ENCODE measurements around the gene HOXD4.

Gene HOXD4

DNA sequence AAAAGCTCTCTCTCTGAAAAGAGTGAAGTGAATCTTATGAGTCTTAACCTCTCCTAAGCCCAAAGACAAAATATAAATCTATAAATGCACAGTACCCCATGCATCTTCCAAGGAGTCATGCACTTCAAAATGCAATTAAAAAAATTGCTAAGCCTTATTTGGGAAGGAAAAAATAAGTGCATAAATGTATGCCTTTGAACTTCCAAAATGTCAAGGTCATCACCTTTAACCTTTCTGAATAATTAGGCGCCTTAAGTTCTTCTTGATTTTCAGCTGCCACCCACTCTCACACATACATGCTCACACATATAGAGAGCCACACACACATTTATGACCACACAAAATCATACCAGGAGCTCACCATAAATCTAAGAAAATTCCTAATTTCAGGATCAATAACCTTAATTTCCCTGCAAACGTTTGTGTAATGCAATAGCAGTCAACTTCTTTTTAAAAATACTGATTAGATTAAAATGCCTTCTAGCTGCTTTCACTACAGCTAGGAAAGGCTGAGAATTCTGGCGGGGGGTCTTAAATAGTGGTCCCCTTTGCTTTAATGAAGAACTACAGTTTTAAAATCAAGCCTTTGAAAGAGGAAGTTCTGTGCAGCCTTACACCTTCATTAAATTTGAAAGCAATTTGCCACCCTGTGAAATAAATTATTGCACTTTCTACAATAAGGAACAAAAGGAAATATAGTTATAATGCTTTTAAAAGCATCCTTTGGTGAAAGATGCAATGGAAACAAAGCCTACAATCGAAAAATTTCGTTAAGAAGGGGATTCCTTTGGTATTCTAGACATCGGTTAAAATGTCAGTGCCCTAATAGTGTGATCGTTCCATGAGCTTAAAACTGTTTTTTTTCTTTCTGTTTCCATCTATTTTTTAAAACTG, 40.7 kb upstream of the HOXD4 start:
- Mint-ChIP-seq H3K27ac (peak overlapping the region; percentile 65), H3K36me3 (ENCODE audit: low read depth) (no peaks in the 10 kb centered on the region), H3K27me3 (ENCODE audit: low read depth) (peaks cover 86% of the 10 kb centered on the region), H3K4me3 (no peak overlapping the region), H3K9me3 (peaks cover 3% of the 10 kb centered on the region), H3K4me1 (ENCODE audit: low read depth) (peaks cover 8% of the 10 kb centered on the region)

DNA sequence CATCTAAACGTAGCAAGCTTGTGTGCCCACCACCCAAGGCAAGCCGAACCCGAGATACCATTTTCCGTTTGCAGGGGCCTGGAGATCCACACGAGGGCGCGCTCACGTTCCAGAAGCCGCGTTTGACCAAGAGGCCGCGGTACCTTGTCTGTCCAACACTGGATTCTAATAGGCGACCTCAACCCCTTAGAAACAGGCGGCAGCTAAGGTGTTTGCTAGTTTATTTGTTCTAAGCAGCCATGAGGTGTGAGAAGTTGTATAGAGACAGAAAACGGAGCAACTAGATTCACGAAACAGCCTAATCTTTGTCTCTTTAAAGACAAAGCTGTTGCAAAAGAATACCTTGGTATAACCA, 40.1 kb upstream of the HOXD4 start:
- H3K27ac Mint-ChIP-seq = peak overlapping the region; percentile 65
- peaks cover 85% of the 10 kb centered on the region for H3K27me3 Mint-ChIP-seq (ENCODE audit: low read depth)
- no peaks in the 10 kb centered on the region for H3K36me3 Mint-ChIP-seq (ENCODE audit: low read depth)
- no peak overlapping the region for H3K4me3 Mint-ChIP-seq
- H3K4me1 Mint-ChIP-seq (ENCODE audit: low read depth) = peaks cover 5% of the 10 kb centered on the region
- peaks cover 3% of the 10 kb centered on the region for H3K9me3 Mint-ChIP-seq

DNA sequence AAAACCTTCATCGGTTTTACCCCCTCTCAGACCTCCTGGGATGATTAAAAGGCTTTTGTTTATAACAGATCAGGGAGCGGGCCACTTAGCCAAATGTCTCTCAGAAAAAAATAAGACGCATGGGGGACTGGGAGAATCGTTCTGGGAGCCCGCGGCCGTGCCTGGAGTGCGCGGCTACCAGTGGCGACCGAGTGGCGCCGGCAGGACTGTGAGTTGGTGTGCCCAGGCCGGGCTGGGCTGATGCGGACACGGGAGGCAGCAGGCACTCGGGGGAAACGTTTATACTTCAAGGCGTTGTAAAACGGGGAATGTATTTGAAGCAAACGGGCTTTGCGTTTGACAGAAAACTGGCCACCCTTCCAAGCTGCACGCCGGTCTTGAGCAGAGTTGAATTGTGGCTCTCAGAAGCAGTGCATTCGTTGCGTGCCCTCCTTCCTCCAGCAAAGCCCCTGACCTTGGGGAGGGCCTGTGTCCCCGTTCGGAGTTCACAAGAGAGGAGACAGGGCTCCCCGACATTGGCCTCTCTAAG, 39.4 kb upstream of the HOXD4 start:
- Mint-ChIP-seq H3K27me3 (ENCODE audit: low read depth) (peaks cover 88% of the 10 kb centered on the region), H3K4me3 (no peak overlapping the region), H3K27ac (peak overlapping the region; percentile 45), H3K36me3 (ENCODE audit: low read depth) (no peaks in the 10 kb centered on the region), H3K9me3 (peaks cover 3% of the 10 kb centered on the region), H3K4me1 (ENCODE audit: low read depth) (peaks cover 4% of the 10 kb centered on the region)

DNA sequence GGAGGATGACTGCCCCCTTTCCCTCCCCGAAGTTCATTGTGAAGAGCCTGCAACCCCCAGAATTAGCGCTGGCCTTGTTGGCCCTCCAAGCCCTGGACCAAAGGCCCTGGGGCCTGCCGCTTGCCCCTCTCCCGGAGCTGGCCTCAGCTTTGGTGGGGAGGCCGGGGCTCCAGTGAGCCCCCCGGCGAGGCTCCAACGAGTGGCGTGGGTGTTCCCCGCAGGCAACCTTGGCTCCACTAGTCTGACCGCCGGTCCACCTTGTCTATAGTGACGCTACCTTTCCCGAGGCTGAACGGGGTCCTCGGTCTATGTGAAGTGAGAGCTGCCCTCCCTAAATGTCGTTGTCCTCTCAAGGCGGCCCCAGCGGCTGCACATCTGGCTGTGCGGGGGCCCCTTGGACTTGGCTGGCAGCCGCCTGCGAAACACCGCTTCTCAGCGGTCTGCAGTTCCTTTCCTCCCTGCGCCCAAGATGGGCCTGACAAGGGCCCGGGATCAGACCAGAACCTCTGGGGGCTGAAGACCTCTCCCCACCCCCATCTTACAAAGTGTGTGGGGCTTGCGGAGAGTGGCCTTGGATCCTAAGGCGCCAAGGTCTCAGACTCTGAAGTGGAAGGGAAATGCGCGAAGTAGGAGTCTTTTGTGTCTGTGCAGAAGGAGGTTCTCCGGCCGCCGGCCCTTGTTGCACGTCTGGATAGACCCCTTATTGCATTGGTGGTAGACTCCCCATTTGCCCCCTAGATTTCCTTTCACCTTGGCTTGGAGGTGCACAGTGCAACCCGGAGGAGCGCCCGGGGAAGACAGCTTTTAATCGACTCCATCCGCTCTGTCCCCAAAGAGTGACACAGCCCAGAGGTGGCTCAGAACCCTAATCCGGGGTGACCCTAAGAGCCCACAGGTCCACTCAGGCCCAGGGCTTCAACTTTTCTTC, 38.7 kb upstream of the HOXD4 start:
- peaks cover 3% of the 10 kb centered on the region for H3K9me3 Mint-ChIP-seq
- no peak overlapping the region for H3K4me3 Mint-ChIP-seq
- peaks cover 91% of the 10 kb centered on the region for H3K27me3 Mint-ChIP-seq (ENCODE audit: low read depth)
- H3K4me1 Mint-ChIP-seq (ENCODE audit: low read depth) = peaks cover 4% of the 10 kb centered on the region
- H3K36me3 Mint-ChIP-seq (ENCODE audit: low read depth) = no peaks in the 10 kb centered on the region
- no peak overlapping the region for H3K27ac Mint-ChIP-seq

DNA sequence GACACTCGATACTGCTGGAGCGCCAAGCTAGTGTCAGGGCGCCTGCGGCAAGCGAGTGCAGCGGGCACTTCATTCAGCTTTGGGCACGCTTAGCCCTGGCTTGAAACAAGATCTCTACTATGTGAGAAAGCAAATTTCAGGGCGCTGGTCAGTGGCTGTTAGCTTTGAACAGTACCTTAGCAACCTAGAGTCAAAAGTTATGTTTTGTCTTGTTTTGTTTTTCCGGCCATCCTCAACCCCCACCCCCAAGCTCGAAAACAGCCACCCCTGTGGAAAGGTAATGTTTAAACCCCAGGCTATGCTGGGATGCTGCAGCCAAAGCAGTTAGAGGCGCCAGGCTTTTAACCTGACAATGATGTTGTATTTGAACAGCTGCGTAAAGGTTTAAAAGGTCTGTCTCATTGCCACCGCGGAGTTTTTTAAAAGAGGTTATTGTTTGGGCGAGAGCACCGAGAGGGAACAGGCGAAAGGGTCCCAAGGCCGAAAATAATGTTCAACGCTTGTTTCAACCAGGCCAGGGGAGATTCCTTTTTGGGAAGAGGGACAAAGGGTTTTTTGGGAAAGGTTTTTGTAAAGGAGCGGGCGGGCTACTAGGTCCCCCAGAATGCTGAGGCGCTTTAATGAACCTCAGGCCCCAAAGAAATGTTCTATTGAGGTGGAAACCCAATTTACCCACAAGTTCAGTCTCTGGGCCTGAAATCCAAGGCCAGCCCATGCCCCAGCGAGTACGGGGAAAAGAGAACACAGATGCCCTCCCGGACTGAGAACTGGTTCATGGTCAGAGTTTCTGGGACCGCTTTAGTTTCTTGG, 37.0 kb upstream of the HOXD4 start:
- Mint-ChIP-seq H3K27ac (no peak overlapping the region), H3K27me3 (ENCODE audit: low read depth) (peaks cover 95% of the 10 kb centered on the region), H3K36me3 (ENCODE audit: low read depth) (peaks cover 2% of the 10 kb centered on the region), H3K9me3 (peaks cover 6% of the 10 kb centered on the region), H3K4me1 (ENCODE audit: low read depth) (peaks cover 8% of the 10 kb centered on the region), H3K4me3 (no peak overlapping the region)

DNA sequence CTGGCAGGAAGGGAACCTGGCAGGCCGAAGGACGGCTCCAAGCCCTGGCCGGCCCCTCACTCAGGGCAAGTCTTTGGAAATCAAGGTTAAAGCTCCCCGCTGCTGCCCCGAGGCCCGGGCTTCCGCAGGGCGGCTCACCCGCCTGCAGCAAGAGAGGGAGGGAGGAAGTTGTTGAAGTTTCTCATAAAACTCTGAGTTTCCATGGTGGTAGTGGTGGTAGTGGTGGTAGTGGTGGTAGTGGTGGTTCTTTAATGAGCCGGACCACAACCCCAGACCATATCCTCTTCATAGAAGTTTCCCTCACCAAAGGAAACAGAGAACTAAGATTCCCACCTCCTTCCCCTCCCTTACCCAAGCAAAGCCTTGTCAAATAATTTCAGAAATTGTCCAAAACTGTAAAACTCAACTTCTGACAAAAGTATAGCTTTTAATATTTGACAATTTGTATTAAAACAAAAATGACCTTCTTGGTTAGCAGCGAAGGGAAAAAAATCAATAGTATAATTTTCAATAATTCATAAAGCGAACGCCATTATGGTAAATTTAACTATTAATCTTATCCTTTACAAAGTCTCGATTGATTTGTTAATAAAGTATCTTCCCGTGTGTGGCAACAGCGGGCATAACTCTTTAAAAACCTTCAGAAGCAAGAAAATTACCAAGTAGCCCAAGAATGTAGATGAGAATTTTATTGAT, 36.3 kb upstream of the HOXD4 start:
- no peak overlapping the region for H3K4me3 Mint-ChIP-seq
- peaks cover 3% of the 10 kb centered on the region for H3K9me3 Mint-ChIP-seq
- H3K27ac Mint-ChIP-seq = no peak overlapping the region
- peaks cover 95% of the 10 kb centered on the region for H3K27me3 Mint-ChIP-seq (ENCODE audit: low read depth)
- peaks cover 2% of the 10 kb centered on the region for H3K36me3 Mint-ChIP-seq (ENCODE audit: low read depth)
- H3K4me1 Mint-ChIP-seq (ENCODE audit: low read depth) = peaks cover 9% of the 10 kb centered on the region

DNA sequence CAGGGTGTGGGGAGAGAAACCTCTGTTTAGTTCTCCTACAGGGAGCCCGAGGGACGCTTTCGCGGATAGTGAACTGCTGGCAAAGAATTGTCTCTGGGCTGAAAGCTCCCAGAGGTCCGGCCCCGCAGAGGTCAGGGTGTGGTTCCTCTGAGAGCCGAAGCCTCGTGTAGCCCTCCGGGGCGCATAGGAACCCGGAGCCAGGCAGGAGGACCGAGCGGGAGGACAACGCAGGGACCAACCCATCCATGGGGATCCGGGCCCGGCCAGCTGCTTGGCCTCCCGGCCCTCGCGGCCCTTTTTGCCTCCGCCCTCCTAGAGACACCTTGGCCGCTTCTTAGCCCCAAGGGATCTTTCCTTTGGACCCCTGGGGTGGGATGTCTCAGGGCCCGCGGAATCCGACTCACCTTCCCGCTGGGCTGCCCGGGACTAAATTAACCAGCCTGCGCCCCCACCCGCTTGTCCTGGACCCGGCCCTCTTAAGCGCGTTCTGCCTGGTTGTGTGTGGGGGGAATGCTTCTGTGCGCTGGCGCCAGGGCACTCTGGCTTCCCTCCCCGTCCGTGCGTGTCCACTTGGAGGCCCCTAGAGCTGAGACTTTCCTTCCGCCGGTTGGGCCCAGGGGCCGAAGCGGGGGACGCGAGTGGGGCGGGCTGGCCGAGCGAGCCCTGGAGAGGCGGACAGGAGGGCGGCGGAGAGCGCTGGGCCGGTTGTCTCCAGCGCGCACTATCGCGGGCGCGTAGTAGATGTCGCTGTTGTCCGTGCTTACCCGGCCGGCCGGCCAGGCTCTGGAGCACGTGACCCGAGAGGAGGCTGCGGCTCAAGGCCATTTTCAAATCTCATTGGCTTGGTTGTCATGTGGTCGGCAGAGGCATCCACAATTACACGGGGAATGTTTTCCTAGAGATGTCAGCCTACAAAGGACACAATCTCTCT, 35.2 kb upstream of the HOXD4 start, which contains the start of gene HOXD10:
Gene HOXD10 (plus strand): TSS at position 896 of the 931 bp plus-strand sequence. CDS start 56 bp downstream, outside the sequence.
- peaks cover 2% of the 10 kb centered on the region for H3K36me3 Mint-ChIP-seq (ENCODE audit: low read depth)
- peaks cover 9% of the 10 kb centered on the region for H3K4me1 Mint-ChIP-seq (ENCODE audit: low read depth)
- H3K27me3 Mint-ChIP-seq (ENCODE audit: low read depth) = peaks cover 95% of the 10 kb centered on the region
- H3K9me3 Mint-ChIP-seq = peaks cover 3% of the 10 kb centered on the region
- H3K4me3 Mint-ChIP-seq = no peak within 1 kb of the TSS
- H3K27ac Mint-ChIP-seq = no peak within 1 kb of the TSS

DNA sequence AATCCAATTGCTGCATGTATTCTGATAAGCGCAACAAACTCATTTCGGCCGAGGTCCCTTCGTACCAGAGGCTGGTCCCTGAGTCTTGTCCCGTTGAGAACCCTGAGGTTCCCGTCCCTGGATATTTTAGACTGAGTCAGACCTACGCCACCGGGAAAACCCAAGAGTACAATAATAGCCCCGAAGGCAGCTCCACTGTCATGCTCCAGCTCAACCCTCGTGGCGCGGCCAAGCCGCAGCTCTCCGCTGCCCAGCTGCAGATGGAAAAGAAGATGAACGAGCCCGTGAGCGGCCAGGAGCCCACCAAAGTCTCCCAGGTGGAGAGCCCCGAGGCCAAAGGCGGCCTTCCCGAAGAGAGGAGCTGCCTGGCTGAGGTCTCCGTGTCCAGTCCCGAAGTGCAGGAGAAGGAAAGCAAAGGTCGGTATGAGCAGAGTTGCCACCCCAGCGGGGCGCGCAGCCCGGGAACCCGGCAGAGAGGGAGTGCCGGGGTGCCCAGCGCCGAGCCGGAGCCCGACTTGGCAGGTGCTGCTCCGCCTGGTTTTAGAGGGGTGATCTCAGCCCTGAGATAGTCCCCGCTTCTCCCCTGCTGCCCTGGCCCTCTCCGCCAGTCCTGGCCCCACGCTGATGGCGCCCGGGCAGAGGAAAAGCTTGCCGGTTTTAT, 34.1 kb upstream of the HOXD4 start:
- Mint-ChIP-seq H3K4me1 (ENCODE audit: low read depth) (peaks cover 9% of the 10 kb centered on the region), H3K4me3 (no peak overlapping the region), H3K27me3 (ENCODE audit: low read depth) (peaks cover 88% of the 10 kb centered on the region), H3K36me3 (ENCODE audit: low read depth) (peaks cover 2% of the 10 kb centered on the region), H3K27ac (no peak overlapping the region), H3K9me3 (peaks cover 3% of the 10 kb centered on the region)

DNA sequence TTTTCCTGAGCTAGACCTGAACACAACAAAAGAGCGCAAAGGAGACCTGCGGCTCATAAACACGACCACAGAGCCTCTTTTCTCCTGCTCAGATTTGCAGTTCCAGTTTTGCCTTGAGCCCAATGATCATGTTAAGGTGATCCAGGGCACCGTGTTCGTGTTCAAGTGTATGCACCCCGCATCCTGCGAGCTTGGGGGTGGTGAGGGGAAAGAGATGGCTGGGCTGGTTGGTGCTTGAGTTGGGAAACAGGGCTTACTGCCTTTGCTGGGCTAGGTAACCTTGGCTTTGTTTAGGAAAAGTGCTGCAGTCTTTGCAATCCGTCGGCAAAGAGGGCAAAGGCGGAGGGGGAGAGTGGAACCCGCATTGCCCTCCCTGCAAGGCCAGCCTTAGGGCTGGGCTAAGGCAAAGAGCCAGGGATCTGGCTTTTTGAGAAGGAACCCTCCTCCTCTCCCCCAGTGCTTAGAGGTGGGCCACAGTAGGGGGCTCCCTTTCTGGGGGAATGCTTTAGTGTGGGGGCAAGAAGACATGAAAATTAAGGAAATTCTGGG, 33.5 kb upstream of the HOXD4 start:
- Mint-ChIP-seq H3K36me3 (ENCODE audit: low read depth) (peaks cover 2% of the 10 kb centered on the region), H3K27ac (no peak overlapping the region), H3K27me3 (ENCODE audit: low read depth) (peaks cover 85% of the 10 kb centered on the region), H3K4me1 (ENCODE audit: low read depth) (peaks cover 9% of the 10 kb centered on the region), H3K9me3 (peaks cover 3% of the 10 kb centered on the region), H3K4me3 (no peak overlapping the region)

DNA sequence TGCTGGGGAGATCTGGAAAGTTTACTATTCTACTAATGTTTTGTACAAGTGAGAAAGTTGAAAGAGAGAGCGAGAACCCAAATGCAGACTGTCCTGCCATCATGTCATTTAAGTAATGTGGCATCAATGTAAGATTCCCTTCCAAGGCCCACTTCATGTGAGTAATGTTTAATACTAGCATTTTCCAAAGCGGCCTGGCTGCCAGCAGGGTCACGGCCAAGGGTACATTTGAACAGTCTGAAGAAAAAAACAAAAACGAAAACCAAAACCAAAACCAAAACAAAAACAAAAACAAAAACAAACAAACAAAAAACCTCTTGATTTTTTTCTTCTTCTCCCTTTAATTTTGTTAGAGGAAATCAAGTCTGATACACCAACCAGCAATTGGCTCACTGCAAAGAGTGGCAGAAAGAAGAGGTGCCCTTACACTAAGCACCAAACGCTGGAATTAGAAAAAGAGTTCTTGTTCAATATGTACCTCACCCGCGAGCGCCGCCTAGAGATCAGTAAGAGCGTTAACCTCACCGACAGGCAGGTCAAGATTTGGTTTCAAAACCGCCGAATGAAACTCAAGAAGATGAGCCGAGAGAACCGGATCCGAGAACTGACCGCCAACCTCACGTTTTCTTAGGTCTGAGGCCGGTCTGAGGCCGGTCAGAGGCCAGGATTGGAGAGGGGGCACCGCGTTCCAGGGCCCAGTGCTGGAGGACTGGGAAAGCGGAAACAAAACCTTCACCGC, 32.6 kb upstream of the HOXD4 start:
- H3K9me3 Mint-ChIP-seq = peaks cover 3% of the 10 kb centered on the region
- H3K27ac Mint-ChIP-seq = peak overlapping the region; percentile 46
- peaks cover 84% of the 10 kb centered on the region for H3K27me3 Mint-ChIP-seq (ENCODE audit: low read depth)
- peak overlapping the region; percentile 56 for H3K4me3 Mint-ChIP-seq
- peaks cover 9% of the 10 kb centered on the region for H3K4me1 Mint-ChIP-seq (ENCODE audit: low read depth)
- H3K36me3 Mint-ChIP-seq (ENCODE audit: low read depth) = peaks cover 2% of the 10 kb centered on the region

DNA sequence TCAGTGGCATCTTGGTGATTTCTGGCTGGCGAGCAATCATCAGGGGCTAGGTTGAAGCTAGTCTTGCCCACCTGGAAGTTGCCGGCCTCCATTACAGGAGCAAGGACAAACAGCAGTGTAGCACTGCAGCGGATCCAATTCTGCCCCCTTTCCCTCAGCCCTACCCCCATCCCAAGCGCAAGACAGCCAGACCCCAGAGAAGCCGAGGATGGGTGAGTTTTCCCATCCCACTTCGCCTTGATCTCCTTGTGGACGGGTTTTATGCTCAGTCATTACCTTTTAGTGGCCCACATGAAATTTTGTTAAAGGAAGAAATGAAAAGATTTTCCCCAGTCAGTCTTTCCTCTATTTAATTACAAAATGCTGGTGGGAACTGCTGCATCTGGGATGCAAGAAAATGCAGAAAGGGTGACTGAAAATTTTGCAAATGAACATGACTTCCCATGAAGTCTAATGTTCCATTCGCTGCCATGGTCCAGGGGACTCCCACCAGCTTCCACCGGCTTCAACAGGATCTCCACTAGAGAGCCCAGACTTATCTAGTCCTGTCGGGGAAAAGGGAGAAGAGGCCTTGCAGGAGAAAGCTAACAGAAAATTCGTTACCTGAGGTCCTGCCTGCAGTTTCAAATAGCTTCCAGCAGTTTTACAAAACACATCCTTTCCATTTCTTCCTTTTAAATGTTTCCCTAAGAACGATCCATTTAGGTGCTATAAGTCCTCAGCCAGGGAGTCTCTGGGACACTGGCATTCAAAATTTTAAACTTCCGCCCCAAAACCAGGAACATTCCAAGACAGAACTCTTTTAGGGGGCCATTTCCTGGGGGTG, 30.8 kb upstream of the HOXD4 start:
- H3K4me1 Mint-ChIP-seq (ENCODE audit: low read depth) = peaks cover 9% of the 10 kb centered on the region
- peaks cover 2% of the 10 kb centered on the region for H3K36me3 Mint-ChIP-seq (ENCODE audit: low read depth)
- no peak overlapping the region for H3K4me3 Mint-ChIP-seq
- H3K9me3 Mint-ChIP-seq = peaks cover 3% of the 10 kb centered on the region
- H3K27me3 Mint-ChIP-seq (ENCODE audit: low read depth) = peaks cover 86% of the 10 kb centered on the region
- H3K27ac Mint-ChIP-seq = no peak overlapping the region
